ENCODE data around the gene TAF5L. TPM values are rescaled to one million over a fixed set of nuclear protein-coding genes. Genes with fewer than 3 reads are reported as not detected.

TAF5L gene
- total and polyA plus RNA-seq, 2 of the 13 experiments (the other 11 are each of a cell fraction or from before 2014, with no cell fraction given), result 10.8 to 18.2 TPM

DNA sequence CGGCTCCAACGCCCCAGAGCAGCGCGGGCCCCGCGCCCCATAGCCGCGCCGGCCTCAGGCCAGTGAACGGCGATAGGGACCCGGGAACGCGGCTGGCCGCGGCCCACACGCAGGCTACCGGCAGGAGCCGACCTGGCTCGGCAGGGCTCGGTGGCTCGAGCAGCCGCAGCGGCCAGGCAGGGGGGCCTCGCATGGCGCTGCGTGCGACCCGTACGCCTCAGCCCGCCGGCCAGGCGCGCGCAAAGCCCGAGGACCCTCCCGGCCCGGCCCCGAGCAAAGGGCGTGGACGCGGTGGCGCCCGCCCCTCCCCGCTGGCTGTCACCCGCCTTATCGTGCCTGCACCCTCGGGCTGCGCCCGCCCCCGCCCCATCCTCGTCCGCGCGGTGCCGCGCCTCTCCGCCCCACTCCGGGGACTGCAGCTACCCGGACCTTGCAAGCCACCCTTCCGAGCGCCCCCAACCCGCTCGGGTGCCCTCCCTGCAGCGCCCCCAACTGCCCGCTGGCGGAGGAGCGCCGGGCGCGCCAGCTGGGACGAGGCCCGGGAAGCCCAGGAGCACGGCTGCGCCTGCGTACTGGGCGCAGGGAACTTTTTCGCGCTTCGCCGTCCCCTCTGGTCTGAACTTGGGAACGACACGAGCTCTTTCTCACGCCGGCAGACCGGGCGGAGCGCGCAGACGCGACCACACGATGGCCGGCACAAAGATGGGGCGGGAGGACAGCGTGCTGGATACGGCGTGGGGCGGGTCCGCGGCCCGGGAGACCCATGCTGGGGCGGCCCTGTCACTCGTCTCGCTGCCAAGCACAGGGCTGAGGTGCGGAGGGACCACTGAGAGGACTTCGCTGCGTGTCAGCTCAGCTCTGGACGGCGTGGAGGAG is 67.2 kb downstream of the TAF5L start, which contains the start of gene ABCB10 (continued):
- TF ChIP-seq ZNF703 (CRISPR knock-in tag; IDR thresholded peaks at IDR 0.05; ENCODE audit: borderline replicate concordance) (no peak), NKX3-1 (CRISPR knock-in tag; IDR thresholded peaks at IDR 0.05) (0 out of 2 replicates have a peak, but pooled peaks have one; percentile 23), HCFC1 (IDR thresholded peaks at IDR 0.05; ENCODE audit: low read depth, low read length) (peak; percentile 62; the same call in 1 of the 2 replicates), ZNF878 (CRISPR knock-in tag; IDR thresholded peaks at IDR 0.05) (peak; percentile 76), RFX1 (IDR thresholded peaks at IDR 0.05) (no peak), ZNF747 (CRISPR knock-in tag; IDR thresholded peaks at IDR 0.05; ENCODE audit: borderline replicate concordance) (peak; percentile 87; the same call in 1 of the 2 replicates), ZNF337 (CRISPR knock-in tag; IDR thresholded peaks at IDR 0.05; ENCODE audit: borderline replicate concordance, low read depth) (no peak), BRD4 (CRISPR knock-in tag; IDR thresholded peaks at IDR 0.05) (peak; percentile 57; the same call in 1 of the 2 replicates), POGZ (CRISPR knock-in tag; IDR thresholded peaks at IDR 0.05) (peak; percentile 84), KAT2B (IDR thresholded peaks at IDR 0.05; ENCODE audit: borderline replicate concordance, low read depth, low read length) (no peak)
- TF ChIP-seq, protein P1, sequence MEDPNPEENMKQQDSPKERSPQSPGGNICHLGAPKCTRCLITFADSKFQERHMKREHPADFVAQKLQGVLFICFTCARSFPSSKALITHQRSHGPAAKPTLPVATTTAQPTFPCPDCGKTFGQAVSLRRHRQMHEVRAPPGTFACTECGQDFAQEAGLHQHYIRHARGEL (CRISPR knock-in tag; IDR thresholded peaks at IDR 0.05), result 0 out of 2 replicates have a peak, but pooled peaks have one; percentile 19
- TF ChIP-seq, protein P2, sequence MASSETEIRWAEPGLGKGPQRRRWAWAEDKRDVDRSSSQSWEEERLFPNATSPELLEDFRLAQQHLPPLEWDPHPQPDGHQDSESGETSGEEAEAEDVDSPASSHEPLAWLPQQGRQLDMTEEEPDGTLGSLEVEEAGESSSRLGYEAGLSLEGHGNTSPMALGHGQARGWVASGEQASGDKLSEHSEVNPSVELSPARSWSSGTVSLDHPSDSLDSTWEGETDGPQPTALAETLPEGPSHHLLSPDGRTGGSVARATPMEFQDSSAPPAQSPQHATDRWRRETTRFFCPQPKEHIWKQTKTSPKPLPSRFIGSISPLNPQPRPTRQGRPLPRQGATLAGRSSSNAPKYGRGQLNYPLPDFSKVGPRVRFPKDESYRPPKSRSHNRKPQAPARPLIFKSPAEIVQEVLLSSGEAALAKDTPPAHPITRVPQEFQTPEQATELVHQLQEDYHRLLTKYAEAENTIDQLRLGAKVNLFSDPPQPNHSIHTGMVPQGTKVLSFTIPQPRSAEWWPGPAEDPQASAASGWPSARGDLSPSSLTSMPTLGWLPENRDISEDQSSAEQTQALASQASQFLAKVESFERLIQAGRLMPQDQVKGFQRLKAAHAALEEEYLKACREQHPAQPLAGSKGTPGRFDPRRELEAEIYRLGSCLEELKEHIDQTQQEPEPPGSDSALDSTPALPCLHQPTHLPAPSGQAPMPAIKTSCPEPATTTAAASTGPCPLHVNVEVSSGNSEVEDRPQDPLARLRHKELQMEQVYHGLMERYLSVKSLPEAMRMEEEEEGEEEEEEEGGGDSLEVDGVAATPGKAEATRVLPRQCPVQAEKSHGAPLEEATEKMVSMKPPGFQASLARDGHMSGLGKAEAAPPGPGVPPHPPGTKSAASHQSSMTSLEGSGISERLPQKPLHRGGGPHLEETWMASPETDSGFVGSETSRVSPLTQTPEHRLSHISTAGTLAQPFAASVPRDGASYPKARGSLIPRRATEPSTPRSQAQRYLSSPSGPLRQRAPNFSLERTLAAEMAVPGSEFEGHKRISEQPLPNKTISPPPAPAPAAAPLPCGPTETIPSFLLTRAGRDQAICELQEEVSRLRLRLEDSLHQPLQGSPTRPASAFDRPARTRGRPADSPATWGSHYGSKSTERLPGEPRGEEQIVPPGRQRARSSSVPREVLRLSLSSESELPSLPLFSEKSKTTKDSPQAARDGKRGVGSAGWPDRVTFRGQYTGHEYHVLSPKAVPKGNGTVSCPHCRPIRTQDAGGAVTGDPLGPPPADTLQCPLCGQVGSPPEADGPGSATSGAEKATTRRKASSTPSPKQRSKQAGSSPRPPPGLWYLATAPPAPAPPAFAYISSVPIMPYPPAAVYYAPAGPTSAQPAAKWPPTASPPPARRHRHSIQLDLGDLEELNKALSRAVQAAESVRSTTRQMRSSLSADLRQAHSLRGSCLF (CRISPR knock-in tag; IDR thresholded peaks at IDR 0.05; ENCODE audit: borderline replicate concordance), result no peak
- TF ChIP-seq, protein P3, sequence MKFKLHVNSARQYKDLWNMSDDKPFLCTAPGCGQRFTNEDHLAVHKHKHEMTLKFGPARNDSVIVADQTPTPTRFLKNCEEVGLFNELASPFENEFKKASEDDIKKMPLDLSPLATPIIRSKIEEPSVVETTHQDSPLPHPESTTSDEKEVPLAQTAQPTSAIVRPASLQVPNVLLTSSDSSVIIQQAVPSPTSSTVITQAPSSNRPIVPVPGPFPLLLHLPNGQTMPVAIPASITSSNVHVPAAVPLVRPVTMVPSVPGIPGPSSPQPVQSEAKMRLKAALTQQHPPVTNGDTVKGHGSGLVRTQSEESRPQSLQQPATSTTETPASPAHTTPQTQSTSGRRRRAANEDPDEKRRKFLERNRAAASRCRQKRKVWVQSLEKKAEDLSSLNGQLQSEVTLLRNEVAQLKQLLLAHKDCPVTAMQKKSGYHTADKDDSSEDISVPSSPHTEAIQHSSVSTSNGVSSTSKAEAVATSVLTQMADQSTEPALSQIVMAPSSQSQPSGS (CRISPR knock-in tag; IDR thresholded peaks at IDR 0.05), result 0 out of 2 replicates have a peak, but pooled peaks have one; percentile 22
- TF ChIP-seq, protein P4, sequence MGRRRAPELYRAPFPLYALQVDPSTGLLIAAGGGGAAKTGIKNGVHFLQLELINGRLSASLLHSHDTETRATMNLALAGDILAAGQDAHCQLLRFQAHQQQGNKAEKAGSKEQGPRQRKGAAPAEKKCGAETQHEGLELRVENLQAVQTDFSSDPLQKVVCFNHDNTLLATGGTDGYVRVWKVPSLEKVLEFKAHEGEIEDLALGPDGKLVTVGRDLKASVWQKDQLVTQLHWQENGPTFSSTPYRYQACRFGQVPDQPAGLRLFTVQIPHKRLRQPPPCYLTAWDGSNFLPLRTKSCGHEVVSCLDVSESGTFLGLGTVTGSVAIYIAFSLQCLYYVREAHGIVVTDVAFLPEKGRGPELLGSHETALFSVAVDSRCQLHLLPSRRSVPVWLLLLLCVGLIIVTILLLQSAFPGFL (CRISPR knock-in tag; IDR thresholded peaks at IDR 0.05), result no peak
- TF ChIP-seq, protein P5, sequence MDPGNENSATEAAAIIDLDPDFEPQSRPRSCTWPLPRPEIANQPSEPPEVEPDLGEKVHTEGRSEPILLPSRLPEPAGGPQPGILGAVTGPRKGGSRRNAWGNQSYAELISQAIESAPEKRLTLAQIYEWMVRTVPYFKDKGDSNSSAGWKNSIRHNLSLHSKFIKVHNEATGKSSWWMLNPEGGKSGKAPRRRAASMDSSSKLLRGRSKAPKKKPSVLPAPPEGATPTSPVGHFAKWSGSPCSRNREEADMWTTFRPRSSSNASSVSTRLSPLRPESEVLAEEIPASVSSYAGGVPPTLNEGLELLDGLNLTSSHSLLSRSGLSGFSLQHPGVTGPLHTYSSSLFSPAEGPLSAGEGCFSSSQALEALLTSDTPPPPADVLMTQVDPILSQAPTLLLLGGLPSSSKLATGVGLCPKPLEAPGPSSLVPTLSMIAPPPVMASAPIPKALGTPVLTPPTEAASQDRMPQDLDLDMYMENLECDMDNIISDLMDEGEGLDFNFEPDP (CRISPR knock-in tag; conservative IDR thresholded peaks at IDR 0.05), result no peak
- TF ChIP-seq, protein P6, sequence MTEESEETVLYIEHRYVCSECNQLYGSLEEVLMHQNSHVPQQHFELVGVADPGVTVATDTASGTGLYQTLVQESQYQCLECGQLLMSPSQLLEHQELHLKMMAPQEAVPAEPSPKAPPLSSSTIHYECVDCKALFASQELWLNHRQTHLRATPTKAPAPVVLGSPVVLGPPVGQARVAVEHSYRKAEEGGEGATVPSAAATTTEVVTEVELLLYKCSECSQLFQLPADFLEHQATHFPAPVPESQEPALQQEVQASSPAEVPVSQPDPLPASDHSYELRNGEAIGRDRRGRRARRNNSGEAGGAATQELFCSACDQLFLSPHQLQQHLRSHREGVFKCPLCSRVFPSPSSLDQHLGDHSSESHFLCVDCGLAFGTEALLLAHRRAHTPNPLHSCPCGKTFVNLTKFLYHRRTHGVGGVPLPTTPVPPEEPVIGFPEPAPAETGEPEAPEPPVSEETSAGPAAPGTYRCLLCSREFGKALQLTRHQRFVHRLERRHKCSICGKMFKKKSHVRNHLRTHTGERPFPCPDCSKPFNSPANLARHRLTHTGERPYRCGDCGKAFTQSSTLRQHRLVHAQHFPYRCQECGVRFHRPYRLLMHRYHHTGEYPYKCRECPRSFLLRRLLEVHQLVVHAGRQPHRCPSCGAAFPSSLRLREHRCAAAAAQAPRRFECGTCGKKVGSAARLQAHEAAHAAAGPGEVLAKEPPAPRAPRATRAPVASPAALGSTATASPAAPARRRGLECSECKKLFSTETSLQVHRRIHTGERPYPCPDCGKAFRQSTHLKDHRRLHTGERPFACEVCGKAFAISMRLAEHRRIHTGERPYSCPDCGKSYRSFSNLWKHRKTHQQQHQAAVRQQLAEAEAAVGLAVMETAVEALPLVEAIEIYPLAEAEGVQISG (CRISPR knock-in tag; IDR thresholded peaks at IDR 0.05), result peak; percentile 95
